Smooth muscle cell (in vitro differentiated cells): ENCODE results near the gene ZNF664. TPM values are rescaled to one million over a fixed set of nuclear protein-coding genes. Genes with fewer than 3 reads are reported as not detected.

Source experiments
- DNase-seq: peaks from one replicate; lab custom pipeline; 2025; ENCODE audit not compliant: unreplicated experiment; lab: John Stamatoyannopoulos, UW
- H2AFZ ChIP-seq: fragments of 200-600 bp; sonication (generic); 2 replicates; pipeline ENCODE4 v1.6.0; 2016; ENCODE audit warnings: antibody characterized with exemption, low read depth, mild to moderate bottlenecking
- H3F3A ChIP-seq: fragments of 200-600 bp; sonication (generic); 2 replicates; pipeline ENCODE4 v1.6.0; 2017; ENCODE audit warnings: antibody characterized with exemption, low read depth
- H3K27ac ChIP-seq: fragments of 200-600 bp; sonication (generic); 2 replicates; pipeline ENCODE4 v1.5.1; 2016; ENCODE audit warnings: low read depth, mild to moderate bottlenecking
- H3K27me3 ChIP-seq: fragments of 200-600 bp; sonication (generic); 2 replicates; pipeline ENCODE4 v1.6.1; 2016; ENCODE audit warnings: low read depth, mild to moderate bottlenecking
- H3K36me3 ChIP-seq: fragments of 200-600 bp; sonication (generic); 2 replicates; pipeline ENCODE4 v1.5.1; 2016; ENCODE audit warnings: low read depth
- H3K4me1 ChIP-seq: fragments of 200-600 bp; sonication (generic); 2 replicates; pipeline ENCODE4 v1.5.1; 2016; ENCODE audit warnings: low read depth
- H3K4me2 ChIP-seq: fragments of 200-600 bp; sonication (generic); 2 replicates; pipeline ENCODE4 v1.6.0; 2016; ENCODE audit warnings: mild to moderate bottlenecking
- H3K4me3 ChIP-seq: fragments of 200-600 bp; sonication (generic); 2 replicates; pipeline ENCODE4 v1.5.1; 2016; ENCODE audit warnings: mild to moderate bottlenecking
- H3K79me2 ChIP-seq: fragments of 200-600 bp; sonication (generic); 2 replicates; pipeline ENCODE4 v1.6.0; 2016; ENCODE audit warnings: low read depth, mild to moderate bottlenecking
- H3K9ac ChIP-seq: fragments of 200-600 bp; sonication (generic); 2 replicates; pipeline ENCODE4 v1.6.0; 2016; ENCODE audit warnings: low read depth
- H3K9me3 ChIP-seq: fragments of 200-600 bp; sonication (generic); replicated peaks from 2 replicates; pipeline ENCODE4 v1.5.1; 2016; ENCODE audit warnings: low read depth
- H4K20me1 ChIP-seq: fragments of 200-600 bp; sonication (generic); 2 replicates; pipeline ENCODE4 v1.6.0; 2016; ENCODE audit warnings: low read depth
- CTCF ChIP-seq: fragments of 200-600 bp; sonication (generic); IDR thresholded peaks from 2 replicates; pipeline ENCODE4 v1.5.1; 2017; ENCODE audit warnings: borderline replicate concordance, mild to moderate bottlenecking, antibody characterized with exemption; ENCODE audit not compliant: insufficient read depth, poor library complexity, severe bottlenecking
- WGBS: methylation state at CpG from one replicate; pipeline ENCODE4 v1.1.7; 2016; ENCODE audit warnings: low lambda C conversion rate; 5-methylcytosine and 5-hydroxymethylcytosine counted together
- polyA plus RNA-seq: library from polyadenylated mRNA; unstranded; fragments of >200 nt; fragmentation: Nextera tagmentation; extraction: Ambion mirVana; gene quantifications from 2 replicates; pipeline ENCODE4 v1.2.1, GENCODE V29; 2016
- total RNA-seq: library from RNA; depleted of rRNA; stranded (reverse); fragments of >200 nt; gene quantifications from 2 replicates; pipeline ENCODE4 v1.2.3, GENCODE V29; 2014

ZNF664 gene
- total and polyA plus RNA-seq, 2 experiments from 2014 or later: 6.4 to 47.7 TPM

- Histone ChIP-seq H3K27ac (no peak overlapping the region), H4K20me1 (no peaks in the 10 kb centered on the region), H3K4me2 (no peak overlapping the region), H3K79me2 (no peaks in the 10 kb centered on the region), H3K4me1 (no peaks in the 10 kb centered on the region), H3F3A (no peaks in the 10 kb centered on the region), H3K9me3 (no peaks in the 10 kb centered on the region), H3K9ac (no peak overlapping the region), H3K36me3 (no peaks in the 10 kb centered on the region), H3K27me3 (no peaks in the 10 kb centered on the region), H3K4me3 (no peak overlapping the region), H2AFZ (no peak overlapping the region)
- no peak for DNase-seq
- 88% methylated on average over 15 of the region's 15 CpGs for WGBS
- no peak for TF ChIP-seq CTCF
These were observed 44.6 kb upstream of the ZNF664 start for GRCh38 chr12:123928274-123928865.

DNA sequence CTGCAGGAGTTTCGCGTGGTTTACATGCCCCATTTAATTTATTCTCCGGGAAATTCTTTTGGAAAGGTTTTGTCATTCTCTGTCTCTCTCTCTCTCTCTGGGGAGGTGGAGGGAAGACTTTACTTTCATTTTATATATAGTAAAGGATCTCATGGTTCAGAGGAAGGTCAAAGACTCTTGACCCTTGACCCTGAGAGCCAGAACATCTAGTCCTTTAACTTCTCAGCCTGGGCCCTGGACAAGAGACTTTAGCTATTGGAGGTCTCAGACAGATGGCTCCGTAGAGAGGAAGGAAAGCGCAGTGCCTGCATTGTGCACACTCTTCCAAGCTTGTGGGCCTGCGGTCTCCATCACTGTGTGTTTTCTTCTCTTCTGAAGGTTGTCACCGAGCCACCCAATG lies 44.1 kb upstream of the ZNF664 start:
- no peak for DNase-seq
- no peaks in the 10 kb centered on the region for H3K9me3 ChIP-seq
- no peak overlapping the region for H3K4me3 ChIP-seq
- no peaks in the 10 kb centered on the region for H3K79me2 ChIP-seq
- no peaks in the 10 kb centered on the region for H3K27me3 ChIP-seq
- no peak overlapping the region for H3K9ac ChIP-seq
- H2AFZ ChIP-seq: no peak overlapping the region
- H3K36me3 ChIP-seq: no peaks in the 10 kb centered on the region
- no peak overlapping the region for H3K4me2 ChIP-seq
- WGBS: 96% methylated on average over 7 of the region's 7 CpGs
- no peaks in the 10 kb centered on the region for H4K20me1 ChIP-seq
- H3K4me1 ChIP-seq: no peaks in the 10 kb centered on the region
- no peak overlapping the region for H3K27ac ChIP-seq
- H3F3A ChIP-seq: no peaks in the 10 kb centered on the region
- TF ChIP-seq CTCF: no peak

- H3K4me1 ChIP-seq: no peaks in the 10 kb centered on the region
- no peaks in the 10 kb centered on the region for H3K9me3 ChIP-seq
- no peaks in the 10 kb centered on the region for H3F3A ChIP-seq
- H3K4me3 ChIP-seq: no peak overlapping the region
- no peaks in the 10 kb centered on the region for H3K27me3 ChIP-seq
- no peak overlapping the region for H3K9ac ChIP-seq
- no peak for TF ChIP-seq CTCF
- H3K4me2 ChIP-seq: no peak overlapping the region
- H3K36me3 ChIP-seq: no peaks in the 10 kb centered on the region
- H3K79me2 ChIP-seq: no peaks in the 10 kb centered on the region
- no peak overlapping the region for H3K27ac ChIP-seq
- DNase-seq: no peak
- H4K20me1 ChIP-seq: no peaks in the 10 kb centered on the region
- H2AFZ ChIP-seq: no peak overlapping the region
- 92% methylated on average over 9 of the region's 9 CpGs for WGBS
These were observed 43.0 kb upstream of the ZNF664 start for GRCh38 chr12:123929946-123930583.
